Measurements from ENCODE around the gene AHRR. TPM values are rescaled to one million over a fixed set of nuclear protein-coding genes. Genes with fewer than 3 reads are reported as not detected.
"Not testable (repeated sequence)": the region's sequence is repeated elsewhere in the genome, so short reads cannot be mapped to it uniquely, and the experiment has no call there.

Gene AHRR
- total and polyA plus RNA-seq, 3 donors from 2014 or later = 36.9 to 68.5 (median 43.4) TPM

DNA sequence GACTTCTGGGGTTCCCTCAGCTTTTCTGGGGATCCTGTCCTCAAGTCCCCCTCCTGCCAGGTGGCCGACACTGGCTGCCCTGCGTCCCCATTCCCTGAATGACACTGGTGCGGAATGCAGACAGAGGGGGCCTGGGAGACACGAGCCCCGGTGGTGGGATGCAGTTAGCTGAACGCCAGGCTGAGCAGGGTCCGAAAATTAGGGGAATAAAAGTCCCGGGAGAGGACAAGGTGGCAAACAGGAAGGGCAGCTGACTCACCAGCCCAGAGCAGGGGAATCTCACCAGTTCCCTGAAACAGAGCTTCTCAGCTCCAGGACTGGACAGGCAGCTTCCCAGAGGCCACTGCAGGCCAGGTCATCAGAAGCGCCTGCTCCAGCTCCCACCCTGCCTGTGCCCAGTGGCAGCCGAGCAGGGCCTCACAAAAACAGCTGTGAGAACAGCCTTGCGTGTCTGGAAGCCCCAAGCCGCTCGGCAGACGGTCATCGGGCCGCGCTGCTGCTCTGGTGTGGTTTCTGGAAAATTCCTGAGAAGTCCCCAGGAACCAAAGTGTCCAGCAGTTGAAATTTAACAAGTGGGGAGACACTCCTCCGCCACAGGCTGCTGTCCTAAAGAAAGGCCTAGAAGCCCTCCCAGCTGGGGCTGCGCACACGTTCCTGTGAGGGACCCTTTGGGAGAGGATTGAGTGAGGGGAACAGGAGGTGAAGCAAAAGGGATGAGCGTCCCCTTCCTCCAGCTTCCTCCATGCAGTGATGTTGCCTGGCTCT is 73.8 kb downstream of the AHRR start:
- TF ChIP-seq POLR2A (IDR thresholded peaks at IDR 0.05) = no peak
- TF ChIP-seq, protein P1, sequence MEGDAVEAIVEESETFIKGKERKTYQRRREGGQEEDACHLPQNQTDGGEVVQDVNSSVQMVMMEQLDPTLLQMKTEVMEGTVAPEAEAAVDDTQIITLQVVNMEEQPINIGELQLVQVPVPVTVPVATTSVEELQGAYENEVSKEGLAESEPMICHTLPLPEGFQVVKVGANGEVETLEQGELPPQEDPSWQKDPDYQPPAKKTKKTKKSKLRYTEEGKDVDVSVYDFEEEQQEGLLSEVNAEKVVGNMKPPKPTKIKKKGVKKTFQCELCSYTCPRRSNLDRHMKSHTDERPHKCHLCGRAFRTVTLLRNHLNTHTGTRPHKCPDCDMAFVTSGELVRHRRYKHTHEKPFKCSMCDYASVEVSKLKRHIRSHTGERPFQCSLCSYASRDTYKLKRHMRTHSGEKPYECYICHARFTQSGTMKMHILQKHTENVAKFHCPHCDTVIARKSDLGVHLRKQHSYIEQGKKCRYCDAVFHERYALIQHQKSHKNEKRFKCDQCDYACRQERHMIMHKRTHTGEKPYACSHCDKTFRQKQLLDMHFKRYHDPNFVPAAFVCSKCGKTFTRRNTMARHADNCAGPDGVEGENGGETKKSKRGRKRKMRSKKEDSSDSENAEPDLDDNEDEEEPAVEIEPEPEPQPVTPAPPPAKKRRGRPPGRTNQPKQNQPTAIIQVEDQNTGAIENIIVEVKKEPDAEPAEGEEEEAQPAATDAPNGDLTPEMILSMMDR (IDR thresholded peaks at IDR 0.05) = no peak

DNA sequence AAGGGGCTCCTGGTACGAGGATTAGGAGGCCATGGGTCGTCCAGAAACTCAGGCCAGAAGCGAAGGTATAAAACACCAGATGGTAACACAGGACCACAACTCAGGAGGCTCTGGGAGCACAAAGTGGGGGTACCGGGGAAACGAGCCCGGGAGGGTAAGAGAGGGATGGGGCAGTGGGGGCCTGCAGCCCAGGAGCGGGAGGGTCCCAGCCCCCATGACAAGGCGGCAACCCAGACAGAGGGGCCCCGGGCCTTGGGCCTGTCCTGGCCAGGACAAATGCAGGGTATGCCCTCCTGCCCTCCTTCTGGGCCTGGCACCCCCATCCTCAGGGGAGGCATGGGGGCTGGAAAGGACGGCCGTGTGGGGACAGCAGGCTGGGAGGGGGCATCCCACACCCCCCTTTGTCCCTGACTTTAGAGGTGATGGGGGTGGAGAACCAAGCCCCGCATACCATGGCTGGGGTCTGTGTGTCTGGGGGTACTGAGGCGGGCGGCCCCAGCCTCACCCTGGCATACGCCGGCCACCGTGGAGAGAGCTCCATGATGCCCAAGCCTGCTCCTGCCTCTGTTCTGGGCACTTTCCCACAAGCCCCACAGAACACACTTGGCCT is 74.5 kb downstream of the AHRR start:
- H3K4me1 ChIP-seq = peaks cover 8% of the 10 kb centered on the region
- no peaks in the 10 kb centered on the region for H3K36me3 ChIP-seq (ENCODE audit: low read depth, missing control alignments)
- intact Hi-C loops (cut with DNase I; ENCODE audit: low total_unique reads) = no loop called here
- H3K4me3 ChIP-seq = no peak overlapping the region
- no peak for TF ChIP-seq POLR2A (IDR thresholded peaks at IDR 0.05)
- TF ChIP-seq, protein P1 (IDR thresholded peaks at IDR 0.05) = no peak
- H3K9me3 ChIP-seq = no peaks in the 10 kb centered on the region
- no peaks in the 10 kb centered on the region for H3K27me3 ChIP-seq
- no peak overlapping the region for H3K27ac ChIP-seq
- no peak for DNase-seq
- WGBS, 2 donors = 92 to 94% methylated on average over 10 to 17 of the region's 17 CpGs

More for the DNA sequence above, 73.8 kb downstream of the AHRR start:
- no peak for DNase-seq
- WGBS, 2 donors = 80 to 85% methylated on average over 12 to 21 of the region's 21 CpGs
- no peak overlapping the region for H3K4me3 ChIP-seq
- no peaks in the 10 kb centered on the region for H3K36me3 ChIP-seq (ENCODE audit: low read depth, missing control alignments)
- H3K9me3 ChIP-seq = no peaks in the 10 kb centered on the region
- intact Hi-C loops (cut with DNase I; ENCODE audit: low total_unique reads) = no loop called here
- no peaks in the 10 kb centered on the region for H3K27me3 ChIP-seq
- H3K27ac ChIP-seq = no peak overlapping the region
- H3K4me1 ChIP-seq = peaks cover 8% of the 10 kb centered on the region

DNA sequence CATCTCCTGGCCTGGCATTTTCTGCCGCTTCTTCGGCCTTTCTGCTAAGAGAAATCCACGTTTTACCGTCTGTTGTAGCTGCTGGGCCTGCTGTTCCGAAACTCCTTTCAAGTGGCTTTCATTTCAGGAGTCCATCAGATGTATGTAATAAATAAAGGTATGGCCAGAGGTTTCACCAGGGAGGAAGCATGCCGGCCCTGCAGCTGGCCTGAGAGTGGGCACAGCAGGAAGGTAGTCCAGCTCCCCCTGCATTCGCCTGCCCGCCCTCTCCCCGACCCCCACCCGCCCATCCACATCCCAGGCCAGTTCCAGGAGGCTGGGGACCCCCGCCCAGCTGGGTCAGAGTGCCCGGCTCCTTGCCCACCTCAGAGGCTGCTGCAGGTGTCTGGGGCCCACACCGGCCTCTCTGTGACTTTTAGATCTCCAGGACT is 75.0 kb downstream of the AHRR start:
- no peaks in the 10 kb centered on the region for H3K9me3 ChIP-seq
- no peak for TF ChIP-seq POLR2A (IDR thresholded peaks at IDR 0.05)
- TF ChIP-seq, protein P1 (IDR thresholded peaks at IDR 0.05) = no peak
- H3K36me3 ChIP-seq (ENCODE audit: low read depth, missing control alignments) = no peaks in the 10 kb centered on the region
- no peak for DNase-seq
- WGBS, 2 donors = 93 to 96% methylated on average over 12 to 13 of the region's 13 CpGs
- peaks cover 8% of the 10 kb centered on the region for H3K4me1 ChIP-seq
- no peaks in the 10 kb centered on the region for H3K27me3 ChIP-seq
- no peak overlapping the region for H3K4me3 ChIP-seq
- no peak overlapping the region for H3K27ac ChIP-seq
- intact Hi-C loops (cut with DNase I; ENCODE audit: low total_unique reads) = no loop called here

DNA sequence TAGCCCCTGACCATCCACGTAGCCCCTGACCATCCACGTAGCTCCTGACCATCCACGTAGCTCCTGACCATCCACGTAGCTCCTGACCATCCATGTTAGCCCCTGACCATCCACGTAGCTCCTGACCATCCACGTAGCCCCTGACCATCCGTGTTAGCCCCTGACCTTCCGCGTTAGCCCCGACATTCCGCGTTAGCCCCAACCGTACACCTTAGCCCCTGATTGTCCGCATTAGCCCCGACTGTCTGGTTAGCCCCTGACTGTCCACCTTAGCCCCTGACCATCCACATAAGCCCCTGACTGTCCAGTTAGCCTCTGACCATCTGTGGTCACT is 76.6 kb downstream of the AHRR start:
- DNase-seq; H3K4me3 ChIP-seq; intact Hi-C loops (cut with DNase I; ENCODE audit: low total_unique reads); H3K27ac ChIP-seq; H3K9me3 ChIP-seq; H3K36me3 ChIP-seq (ENCODE audit: low read depth, missing control alignments); H3K27me3 ChIP-seq; H3K4me1 ChIP-seq: not testable (repeated sequence)
- WGBS, 2 donors = 96 to 97% methylated on average over 15 of the region's 15 CpGs

DNA sequence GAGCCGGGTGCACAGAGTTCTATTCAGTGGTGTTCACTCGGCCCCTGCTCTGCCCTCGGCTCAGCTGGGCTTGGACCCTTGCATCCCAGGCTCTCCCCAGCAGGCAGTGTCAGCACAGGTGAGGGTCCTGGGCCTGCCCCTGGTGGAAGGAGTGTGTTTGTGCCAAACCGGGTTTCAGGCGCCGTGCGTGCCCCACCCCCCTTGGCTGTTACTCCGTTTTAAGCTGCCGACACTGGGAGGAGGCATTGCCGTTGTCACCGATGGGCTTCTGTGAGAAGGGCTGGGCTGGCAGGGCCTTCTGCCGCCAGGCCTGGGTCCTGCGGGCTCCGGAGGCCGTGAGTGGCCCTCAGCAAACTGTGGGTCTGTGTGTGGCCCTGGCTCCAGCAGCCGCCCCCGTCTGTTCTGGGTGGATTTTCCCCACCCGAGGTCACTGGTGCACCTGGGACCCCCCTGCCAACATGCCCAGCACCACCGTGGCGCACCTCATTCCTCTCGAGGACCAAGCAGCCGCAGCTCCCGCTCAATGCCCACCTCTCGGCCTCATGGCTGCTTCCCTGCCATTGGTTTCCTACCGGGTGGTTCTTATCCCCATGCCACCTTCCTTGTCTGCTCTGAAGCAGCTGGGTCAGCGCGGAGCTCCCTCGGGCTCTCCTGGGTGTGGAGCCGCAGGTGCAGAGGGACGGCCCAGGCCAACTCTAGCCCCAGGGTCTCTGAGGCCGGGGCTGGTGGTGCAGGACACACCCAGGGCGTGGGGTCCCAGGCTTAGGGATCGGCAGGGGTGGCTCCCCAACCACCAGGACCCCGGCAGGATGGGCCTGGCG is 77.2 kb downstream of the AHRR start:
- Histone ChIP-seq H3K9me3 (no peaks in the 10 kb centered on the region), H3K4me3 (no peak overlapping the region), H3K36me3 (ENCODE audit: low read depth, missing control alignments) (no peaks in the 10 kb centered on the region), H3K27me3 (no peaks in the 10 kb centered on the region), H3K27ac (no peak overlapping the region), H3K4me1 (peaks cover 8% of the 10 kb centered on the region)
- WGBS, 2 donors = 94 to 98% methylated on average over 35 of the region's 35 CpGs
- DNase-seq = no peak
- no peak for TF ChIP-seq POLR2A (IDR thresholded peaks at IDR 0.05)
- TF ChIP-seq, protein P1 (IDR thresholded peaks at IDR 0.05) = no peak
- intact Hi-C loops (cut with DNase I; ENCODE audit: low total_unique reads) = no loop called here
